ENCODE measurements around the gene NDN. TPM values are rescaled to one million over a fixed set of nuclear protein-coding genes. Genes with fewer than 3 reads are reported as not detected.
"Not testable (repeated sequence)": the region's sequence is repeated elsewhere in the genome, so short reads cannot be mapped to it uniquely, and the experiment has no call there.

NDN gene, protein sequence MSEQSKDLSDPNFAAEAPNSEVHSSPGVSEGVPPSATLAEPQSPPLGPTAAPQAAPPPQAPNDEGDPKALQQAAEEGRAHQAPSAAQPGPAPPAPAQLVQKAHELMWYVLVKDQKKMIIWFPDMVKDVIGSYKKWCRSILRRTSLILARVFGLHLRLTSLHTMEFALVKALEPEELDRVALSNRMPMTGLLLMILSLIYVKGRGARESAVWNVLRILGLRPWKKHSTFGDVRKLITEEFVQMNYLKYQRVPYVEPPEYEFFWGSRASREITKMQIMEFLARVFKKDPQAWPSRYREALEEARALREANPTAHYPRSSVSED
- total RNA-seq, result 1 to 10 TPM; 1.3 to 1.6 TPM

DNA sequence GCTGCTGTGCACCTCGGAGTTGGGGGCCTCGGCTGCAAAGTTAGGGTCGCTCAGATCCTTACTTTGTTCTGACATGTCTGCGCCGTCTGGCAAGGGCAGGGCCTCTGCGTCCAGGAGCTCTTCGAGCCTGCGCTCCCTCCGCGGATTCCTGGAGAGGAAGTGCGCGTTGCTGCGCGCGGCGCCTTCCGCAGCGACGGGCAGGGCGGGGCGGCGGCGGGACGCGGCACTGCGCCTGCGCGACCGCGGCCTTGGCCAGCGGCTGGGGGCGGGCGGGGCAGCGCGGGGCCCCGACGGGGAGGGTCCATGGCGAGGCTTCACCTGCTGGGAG, at the start of gene NDN:
Gene NDN (minus strand): TSS at position 163 of the 328 bp plus-strand sequence. CDS start 88 bp downstream, at position 75.
- Mint-ChIP-seq H3K27ac (no peak within 1 kb of the TSS), H3K4me3 (peak within 1 kb of the TSS; percentile 30), H3K27me3 (peaks cover 4% of the 10 kb centered on the region), H3K36me3 (no peaks in the 10 kb centered on the region), H3K9me3 (ENCODE audit: low read depth) (peaks cover 9% of the 10 kb centered on the region), H3K4me1 (no peaks in the 10 kb centered on the region)
- DNase-seq (no peak), ATAC-seq (no peak)
- CTCF ChIA-PET, result no interaction called here

DNA sequence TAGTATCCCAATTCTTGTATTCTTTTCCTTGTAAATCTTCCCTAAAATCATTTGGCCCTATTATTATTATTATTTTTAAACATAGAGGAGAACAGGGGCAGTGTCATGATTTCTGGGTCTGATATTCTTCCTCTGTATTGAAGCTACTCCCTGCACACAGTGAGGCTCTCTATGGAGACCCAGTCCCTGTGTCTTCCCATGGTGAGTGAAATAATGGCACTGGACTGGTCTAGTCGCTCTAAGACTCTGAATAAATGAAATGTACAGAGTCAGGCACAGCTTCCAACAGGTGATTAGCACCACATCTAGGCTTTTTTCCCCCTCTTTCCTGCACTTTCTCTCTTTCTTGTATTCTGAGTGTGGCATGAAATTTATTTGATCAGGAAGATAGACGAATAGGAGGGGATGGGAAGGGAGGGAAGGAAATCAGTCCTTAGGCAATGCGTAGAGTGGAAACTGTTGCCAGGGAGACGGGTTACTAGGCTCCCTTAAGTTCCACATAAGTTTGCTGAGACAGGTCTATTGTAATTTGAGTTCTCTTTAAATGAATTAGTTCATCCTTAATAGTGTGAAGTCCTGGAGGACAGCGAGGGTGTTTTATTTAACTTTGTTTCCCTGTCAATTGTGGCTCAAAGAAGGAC, 49.0 kb upstream of the NDN start:
- ATAC-seq (no peak), DNase-seq (no peak)
- no peaks in the 10 kb centered on the region for H3K4me1 Mint-ChIP-seq
- H3K27me3 Mint-ChIP-seq, result no peaks in the 10 kb centered on the region
- H3K9me3 Mint-ChIP-seq (ENCODE audit: low read depth), result peaks cover 12% of the 10 kb centered on the region
- no peaks in the 10 kb centered on the region for H3K36me3 Mint-ChIP-seq
- H3K4me3 Mint-ChIP-seq, result no peak overlapping the region
- no peak overlapping the region for H3K27ac Mint-ChIP-seq
- CTCF ChIA-PET, result no interaction called here

DNA sequence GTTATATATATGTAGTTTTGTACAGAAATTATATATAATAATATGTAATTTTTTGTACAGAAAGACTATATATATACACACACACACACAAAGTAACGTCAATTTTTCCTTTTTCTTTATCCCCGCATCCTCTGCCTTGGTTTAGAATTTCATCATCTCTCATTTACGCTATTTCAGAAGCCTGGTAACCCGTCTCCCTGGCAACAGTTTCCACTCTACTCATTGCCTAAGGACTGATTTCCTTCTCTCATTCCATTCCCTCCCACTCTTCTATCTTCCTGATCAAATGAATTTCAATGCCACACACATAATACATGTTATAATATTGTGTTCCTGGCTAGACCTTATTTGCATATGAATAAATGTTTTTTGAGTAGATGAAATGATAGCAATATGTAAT, 47.8 kb upstream of the NDN start:
- Mint-ChIP-seq H3K27ac (no peak overlapping the region), H3K4me3 (no peak overlapping the region), H3K36me3 (no peaks in the 10 kb centered on the region), H3K27me3 (no peaks in the 10 kb centered on the region), H3K4me1 (no peaks in the 10 kb centered on the region), H3K9me3 (ENCODE audit: low read depth) (peaks cover 14% of the 10 kb centered on the region)
- CTCF ChIA-PET, result no interaction called here
- DNase-seq, result no peak
- ATAC-seq, result no peak

DNA sequence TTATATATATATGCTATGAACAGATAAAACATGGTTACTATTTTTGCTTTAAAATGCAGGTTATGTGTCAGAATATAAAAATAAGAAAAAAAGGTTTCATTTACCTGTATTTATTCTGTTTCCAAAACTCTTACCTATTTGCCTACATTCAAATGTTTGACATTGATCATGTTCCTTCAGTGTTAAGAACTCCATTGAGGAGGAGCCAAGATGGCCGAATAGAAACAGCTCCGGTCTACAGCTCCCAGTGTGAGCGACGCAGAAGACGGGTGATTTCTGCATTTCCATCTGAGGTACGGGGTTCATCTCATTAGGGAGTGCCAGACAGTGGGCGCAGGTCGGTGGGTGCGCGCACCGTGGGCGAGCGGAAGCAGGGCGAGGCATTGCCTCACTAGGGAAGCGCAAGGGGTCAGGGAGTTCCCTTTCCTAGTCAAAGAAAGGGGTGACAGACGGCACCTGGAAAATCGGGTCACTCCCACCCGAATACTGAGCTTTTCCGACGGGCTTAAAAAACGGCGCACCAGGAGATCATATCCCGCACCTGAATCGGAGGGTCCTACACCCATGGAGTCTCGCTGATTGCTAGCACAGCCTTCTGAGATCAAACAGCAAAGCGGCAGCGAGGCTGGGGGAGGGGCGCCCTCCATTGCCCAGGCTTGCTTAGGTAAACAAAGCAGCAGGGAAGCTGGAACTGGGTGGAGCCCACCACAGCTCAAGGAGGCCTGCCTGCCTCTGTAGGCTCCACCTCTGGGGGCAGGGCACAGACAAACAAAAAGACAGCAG, 27.0 kb upstream of the NDN start:
- H3K27me3 Mint-ChIP-seq; H3K9me3 Mint-ChIP-seq (ENCODE audit: low read depth); DNase-seq; ATAC-seq; CTCF ChIA-PET; H3K4me1 Mint-ChIP-seq; H3K27ac Mint-ChIP-seq; H3K4me3 Mint-ChIP-seq; H3K36me3 Mint-ChIP-seq: not testable (repeated sequence)

DNA sequence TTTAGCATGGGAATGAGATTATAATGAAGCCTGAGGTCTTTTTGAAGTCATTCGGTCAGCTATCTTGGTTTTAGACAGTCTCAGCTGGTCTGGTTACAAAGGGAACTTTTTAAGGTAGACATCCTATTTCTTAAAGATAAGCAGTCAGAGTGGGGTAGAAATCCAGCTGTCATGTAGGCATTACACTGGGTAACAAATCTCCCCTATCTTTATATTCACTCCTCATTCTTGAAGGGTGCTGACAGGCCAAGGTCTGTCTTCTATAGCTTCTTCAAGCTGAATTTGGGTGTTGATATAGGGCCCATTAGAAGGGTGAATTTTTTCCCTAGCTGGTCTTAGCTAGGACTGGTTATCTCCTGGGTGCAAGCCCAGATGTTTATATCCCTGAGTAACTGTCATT, 21.2 kb upstream of the NDN start:
- H3K4me3 Mint-ChIP-seq, result no peak overlapping the region
- no peaks in the 10 kb centered on the region for H3K4me1 Mint-ChIP-seq
- ATAC-seq, result no peak
- no peak overlapping the region for H3K27ac Mint-ChIP-seq
- CTCF ChIA-PET, result no interaction called here
- peaks cover 1% of the 10 kb centered on the region for H3K36me3 Mint-ChIP-seq
- DNase-seq, result no peak
- H3K9me3 Mint-ChIP-seq (ENCODE audit: low read depth), result peaks cover 15% of the 10 kb centered on the region
- H3K27me3 Mint-ChIP-seq, result no peaks in the 10 kb centered on the region

DNA sequence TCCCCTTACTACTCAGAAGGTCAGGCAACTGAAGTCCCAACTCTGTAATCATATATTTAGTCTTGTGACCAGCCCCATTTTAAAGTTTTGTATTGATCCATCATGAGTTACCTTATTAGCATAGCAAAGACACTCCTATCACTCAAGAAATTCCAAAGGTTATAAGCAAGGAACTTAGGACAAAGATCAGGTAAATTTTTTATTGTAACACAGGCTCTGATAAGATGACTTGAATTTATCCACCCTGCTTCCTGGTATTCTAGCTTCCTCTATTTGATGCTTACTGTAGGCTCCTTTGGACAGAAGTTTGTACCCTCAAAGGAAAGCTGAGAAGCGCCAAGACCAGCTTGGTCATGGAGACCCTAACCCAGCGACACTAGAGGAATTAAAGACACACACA, 8.2 kb upstream of the NDN start:
- H3K27ac Mint-ChIP-seq, result no peak overlapping the region
- CTCF ChIA-PET, result no interaction called here
- H3K4me1 Mint-ChIP-seq, result no peaks in the 10 kb centered on the region
- H3K27me3 Mint-ChIP-seq, result no peaks in the 10 kb centered on the region
- ATAC-seq (no peak), DNase-seq (no peak)
- H3K4me3 Mint-ChIP-seq, result no peak overlapping the region
- no peaks in the 10 kb centered on the region for H3K36me3 Mint-ChIP-seq
- peaks cover 6% of the 10 kb centered on the region for H3K9me3 Mint-ChIP-seq (ENCODE audit: low read depth)

DNA sequence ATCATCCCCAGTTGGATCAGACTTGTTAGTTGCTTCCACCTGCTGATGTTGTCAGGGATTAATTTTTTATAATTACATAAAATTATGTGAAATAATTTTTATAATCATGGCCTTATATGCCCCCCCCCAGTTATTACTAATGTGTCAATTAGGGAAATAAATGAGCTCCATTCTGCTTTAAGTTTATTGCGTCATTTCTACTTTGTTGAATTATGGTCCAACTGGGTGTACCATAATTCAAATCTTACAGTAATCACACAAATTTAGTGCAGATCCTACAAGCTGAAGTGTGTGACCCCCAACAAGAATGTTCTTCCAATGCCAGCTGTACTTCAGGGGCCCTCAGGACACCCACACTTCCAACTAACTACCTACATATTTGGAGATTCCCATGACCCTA, 7.5 kb upstream of the NDN start:
- Mint-ChIP-seq H3K27me3 (no peaks in the 10 kb centered on the region), H3K27ac (no peak overlapping the region), H3K36me3 (no peaks in the 10 kb centered on the region), H3K9me3 (ENCODE audit: low read depth) (peaks cover 10% of the 10 kb centered on the region), H3K4me1 (no peaks in the 10 kb centered on the region), H3K4me3 (no peak overlapping the region)
- CTCF ChIA-PET, result no interaction called here
- DNase-seq (no peak), ATAC-seq (no peak)

DNA sequence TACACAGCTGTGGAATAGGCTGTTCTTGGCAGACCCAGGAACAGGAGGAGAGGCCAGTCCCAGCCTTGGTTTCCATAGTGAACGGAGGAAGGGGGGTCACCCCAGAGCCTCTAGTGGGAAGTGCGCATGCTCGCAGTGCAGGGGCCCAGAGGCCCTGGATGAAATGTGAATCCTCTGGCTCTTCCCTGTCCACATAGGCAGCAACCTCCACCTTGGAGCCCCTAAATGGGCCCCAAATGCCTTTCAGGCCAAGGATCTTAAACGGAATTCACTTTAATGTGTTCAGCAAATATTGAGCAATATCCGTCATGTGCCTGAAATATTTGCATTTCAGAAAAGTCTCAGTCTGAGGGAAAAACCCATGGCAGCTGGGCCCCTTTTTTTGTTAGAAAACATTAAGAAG, 3.3 kb upstream of the NDN start:
- no peak for ATAC-seq

DNA sequence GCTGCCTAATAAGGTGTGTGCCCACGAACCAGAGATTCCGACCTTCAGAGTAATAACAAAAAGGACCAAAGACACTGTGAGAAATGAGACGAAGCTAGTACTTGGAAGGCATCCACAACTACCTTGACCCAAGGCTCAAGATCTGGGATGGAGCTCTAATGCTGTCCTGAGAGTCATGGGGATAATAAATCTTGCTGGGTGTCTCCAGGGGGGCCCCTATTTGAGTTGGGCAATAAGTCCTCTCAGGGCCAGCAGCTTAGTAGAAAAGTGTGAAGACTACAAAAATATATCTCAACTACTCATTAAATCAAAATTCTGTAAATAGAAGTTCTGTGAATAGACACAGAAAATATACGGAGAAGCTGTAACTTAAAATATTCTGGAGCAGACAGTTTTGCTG, 2.9 kb upstream of the NDN start:
- CTCF ChIA-PET, result no interaction called here
- H3K4me1 Mint-ChIP-seq, result no peaks in the 10 kb centered on the region
- H3K9me3 Mint-ChIP-seq (ENCODE audit: low read depth), result peaks cover 10% of the 10 kb centered on the region
- peaks cover 4% of the 10 kb centered on the region for H3K27me3 Mint-ChIP-seq
- no peaks in the 10 kb centered on the region for H3K36me3 Mint-ChIP-seq
- no peak for DNase-seq
- ATAC-seq, result no peak
- no peak overlapping the region for H3K4me3 Mint-ChIP-seq
- H3K27ac Mint-ChIP-seq, result no peak overlapping the region

More for the DNA sequence above, 3.3 kb upstream of the NDN start:
- Mint-ChIP-seq H3K27ac (no peak overlapping the region), H3K4me3 (no peak overlapping the region), H3K36me3 (no peaks in the 10 kb centered on the region), H3K4me1 (no peaks in the 10 kb centered on the region), H3K27me3 (peaks cover 4% of the 10 kb centered on the region), H3K9me3 (ENCODE audit: low read depth) (peaks cover 10% of the 10 kb centered on the region)
- DNase-seq, result no peak
- CTCF ChIA-PET, result no interaction called here

DNA sequence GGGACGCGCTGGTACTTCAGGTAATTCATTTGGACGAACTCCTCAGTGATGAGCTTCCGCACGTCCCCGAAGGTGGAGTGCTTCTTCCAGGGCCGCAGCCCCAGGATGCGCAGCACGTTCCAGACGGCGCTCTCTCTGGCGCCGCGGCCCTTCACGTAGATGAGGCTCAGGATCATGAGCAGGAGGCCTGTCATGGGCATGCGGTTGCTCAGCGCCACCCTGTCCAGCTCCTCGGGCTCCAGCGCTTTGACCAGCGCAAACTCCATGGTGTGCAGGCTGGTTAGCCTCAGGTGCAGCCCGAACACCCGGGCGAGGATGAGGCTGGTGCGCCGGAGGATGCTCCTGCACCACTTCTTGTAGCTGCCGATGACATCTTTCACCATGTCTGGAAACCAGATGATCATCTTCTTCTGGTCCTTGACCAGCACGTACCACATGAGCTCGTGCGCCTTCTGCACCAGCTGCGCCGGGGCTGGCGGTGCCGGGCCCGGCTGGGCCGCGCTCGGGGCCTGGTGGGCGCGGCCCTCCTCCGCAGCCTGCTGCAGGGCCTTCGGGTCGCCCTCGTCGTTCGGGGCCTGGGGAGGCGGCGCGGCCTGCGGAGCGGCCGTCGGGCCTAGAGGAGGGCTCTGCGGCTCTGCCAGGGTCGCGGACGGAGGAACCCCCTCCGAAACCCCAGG, 501 bp downstream of the NDN start:
- H3K4me1 Mint-ChIP-seq, result no peaks in the 10 kb centered on the region
- no peak overlapping the region for H3K27ac Mint-ChIP-seq
- H3K36me3 Mint-ChIP-seq, result no peaks in the 10 kb centered on the region
- ATAC-seq (no peak), DNase-seq (no peak)
- H3K4me3 Mint-ChIP-seq, result peak overlapping the region; percentile 30
- H3K27me3 Mint-ChIP-seq, result peaks cover 4% of the 10 kb centered on the region
- CTCF ChIA-PET, result no interaction called here
- peaks cover 9% of the 10 kb centered on the region for H3K9me3 Mint-ChIP-seq (ENCODE audit: low read depth)

DNA sequence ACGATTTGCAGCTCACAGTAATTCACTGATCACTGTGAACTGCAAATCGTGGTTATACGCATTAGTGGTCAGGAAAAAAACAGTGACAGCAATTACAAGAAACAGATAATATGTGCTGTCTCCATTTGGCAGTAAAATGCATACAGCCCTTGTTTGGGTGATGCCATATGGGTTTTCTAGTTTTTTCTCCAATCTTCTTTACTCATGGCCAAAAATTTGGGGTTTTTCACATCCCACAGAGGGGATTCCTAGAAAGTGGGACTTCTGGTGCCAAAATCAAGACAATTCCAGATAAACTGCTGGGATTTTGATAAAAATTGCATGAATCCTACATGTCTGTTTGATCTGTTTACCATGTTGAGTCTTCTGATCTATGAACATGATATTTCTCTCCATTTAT, 15.6 kb downstream of the NDN start:
- no peak overlapping the region for H3K27ac Mint-ChIP-seq
- H3K9me3 Mint-ChIP-seq (ENCODE audit: low read depth), result no peaks in the 10 kb centered on the region
- DNase-seq (no peak), ATAC-seq (no peak)
- H3K4me1 Mint-ChIP-seq, result no peaks in the 10 kb centered on the region
- H3K36me3 Mint-ChIP-seq, result no peaks in the 10 kb centered on the region
- CTCF ChIA-PET, result no interaction called here
- H3K27me3 Mint-ChIP-seq, result no peaks in the 10 kb centered on the region
- no peak overlapping the region for H3K4me3 Mint-ChIP-seq

DNA sequence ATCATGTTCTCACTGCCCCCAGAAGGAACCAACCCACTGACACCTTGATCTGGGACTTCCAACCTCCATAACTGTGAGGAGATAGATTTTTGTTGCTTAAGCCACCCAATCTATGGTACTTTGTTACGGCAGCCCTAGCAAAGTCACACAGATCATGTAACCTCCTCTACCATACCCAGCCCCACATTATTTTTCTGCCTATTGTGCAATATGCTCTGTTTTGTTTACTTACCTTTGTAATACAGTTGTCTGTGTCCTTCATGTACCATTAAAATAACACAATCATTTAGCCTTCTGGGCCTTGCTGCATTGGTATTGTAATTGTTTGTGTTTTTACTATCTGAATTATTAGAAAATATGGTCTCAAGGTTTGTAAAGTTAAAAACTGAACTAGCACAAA, 16.1 kb downstream of the NDN start:
- DNase-seq, result no peak
- no peaks in the 10 kb centered on the region for H3K36me3 Mint-ChIP-seq
- CTCF ChIA-PET, result no interaction called here
- no peaks in the 10 kb centered on the region for H3K4me1 Mint-ChIP-seq
- ATAC-seq, result no peak
- no peak overlapping the region for H3K27ac Mint-ChIP-seq
- no peaks in the 10 kb centered on the region for H3K27me3 Mint-ChIP-seq
- H3K9me3 Mint-ChIP-seq (ENCODE audit: low read depth), result peaks cover under 1% of the 10 kb centered on the region
- no peak overlapping the region for H3K4me3 Mint-ChIP-seq

DNA sequence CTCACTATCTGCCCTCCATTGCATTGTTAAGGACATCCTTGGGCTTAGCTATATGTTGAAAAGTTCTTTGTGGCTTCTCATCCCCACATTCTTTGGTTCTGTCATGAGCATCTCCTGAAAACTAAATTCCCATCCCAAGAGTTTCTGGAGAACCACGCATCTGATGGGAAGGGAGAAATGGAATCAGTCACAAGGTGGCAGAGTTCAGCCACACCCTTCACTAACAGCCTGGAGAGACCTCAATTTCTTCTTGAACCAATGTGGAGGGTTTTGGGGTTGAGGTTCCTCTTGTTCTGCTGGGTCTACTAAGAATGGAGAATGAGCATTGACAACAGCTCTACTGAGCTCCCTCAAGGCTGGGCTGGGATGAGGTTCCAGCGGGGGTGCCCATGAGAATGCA, 23.9 kb downstream of the NDN start:
- no peak overlapping the region for H3K27ac Mint-ChIP-seq
- CTCF ChIA-PET, result no interaction called here
- ATAC-seq, result no peak
- H3K9me3 Mint-ChIP-seq (ENCODE audit: low read depth), result peaks cover 3% of the 10 kb centered on the region
- no peaks in the 10 kb centered on the region for H3K4me1 Mint-ChIP-seq
- H3K27me3 Mint-ChIP-seq, result no peaks in the 10 kb centered on the region
- H3K4me3 Mint-ChIP-seq, result no peak overlapping the region
- no peak for DNase-seq
- H3K36me3 Mint-ChIP-seq, result no peaks in the 10 kb centered on the region

Measured in activated CD8-positive, alpha-beta memory T cell treated with anti-CD3 and anti-CD28 coated beads, Interleukin-2, amount 10 ng/mL, durations not matched to agents 7 days and 5 days (primary cell).